GM18499 (cell line): ENCODE data around the gene PCF11.
"Not testable (repeated sequence)": the region's sequence is repeated elsewhere in the genome, so short reads cannot be mapped to it uniquely, and the experiment has no call there.

Source experiments
- ATAC-seq: cut with Tn5 transposase; IDR thresholded peaks from one replicate; pipeline ENCODE4 v1.9.1; 2021; ENCODE audit warnings: moderate number of reproducible peaks; ENCODE audit not compliant: insufficient read depth, unreplicated experiment

Gene PCF11

DNA sequence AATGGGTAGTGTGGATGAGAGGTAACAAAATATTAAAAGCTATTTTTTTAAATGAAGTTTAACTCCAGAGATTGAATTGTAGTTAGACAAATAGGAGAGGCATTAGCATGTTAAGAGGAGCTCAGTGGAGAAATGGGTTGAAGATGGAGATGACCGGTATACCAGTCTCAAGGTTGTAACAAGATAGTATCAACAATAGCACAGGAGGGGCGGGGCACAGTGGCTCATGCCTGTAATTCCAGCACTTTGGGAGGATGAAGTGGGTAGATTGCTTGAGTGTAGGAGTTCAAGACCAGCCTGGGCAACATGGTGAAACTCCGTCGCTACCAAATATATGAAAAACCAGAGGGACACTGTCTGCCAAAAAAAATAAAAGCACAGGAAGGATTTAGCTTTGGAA lies 30.5 kb downstream of the PCF11 start:
- ATAC-seq, result no peak

DNA sequence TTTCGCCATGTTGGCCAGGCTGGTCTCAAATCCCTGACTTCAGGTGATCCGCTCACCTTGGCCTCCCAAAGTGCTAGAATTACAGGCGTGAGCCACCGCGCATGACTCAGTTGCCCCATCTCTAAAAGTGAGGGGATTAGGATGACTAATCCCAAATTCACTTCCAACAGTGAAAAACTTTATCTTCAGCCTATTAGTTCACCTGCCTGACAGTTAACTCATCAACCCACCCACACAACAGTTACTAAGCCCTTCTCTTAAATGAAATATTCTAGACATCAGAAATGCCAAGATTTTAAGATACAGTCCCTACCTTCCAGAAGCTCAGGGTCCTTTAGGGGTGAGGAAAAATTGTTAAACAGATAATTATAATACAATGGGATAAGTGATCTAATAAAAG lies 34.6 kb downstream of the PCF11 start:
- no peak for ATAC-seq

DNA sequence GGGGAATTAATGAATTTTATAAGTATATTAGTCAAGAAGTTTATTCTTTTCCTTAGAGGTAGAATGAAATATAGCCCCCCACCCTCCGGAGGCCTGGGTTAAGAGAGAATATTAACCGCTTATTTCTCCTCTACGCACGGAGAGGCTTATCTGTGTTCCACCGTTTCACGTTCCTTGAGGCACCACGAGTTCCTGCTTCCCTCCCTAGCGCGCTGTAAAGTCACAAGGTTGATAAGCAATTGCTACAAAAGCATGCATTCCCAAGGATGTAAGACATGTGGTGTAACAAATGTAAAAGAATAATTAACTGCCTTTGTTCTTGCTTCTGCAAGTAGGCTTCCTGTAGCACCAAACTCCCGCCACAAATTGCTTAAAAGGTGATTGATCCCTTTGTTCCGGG lies 35.1 kb downstream of the PCF11 start:
- no peak for ATAC-seq

DNA sequence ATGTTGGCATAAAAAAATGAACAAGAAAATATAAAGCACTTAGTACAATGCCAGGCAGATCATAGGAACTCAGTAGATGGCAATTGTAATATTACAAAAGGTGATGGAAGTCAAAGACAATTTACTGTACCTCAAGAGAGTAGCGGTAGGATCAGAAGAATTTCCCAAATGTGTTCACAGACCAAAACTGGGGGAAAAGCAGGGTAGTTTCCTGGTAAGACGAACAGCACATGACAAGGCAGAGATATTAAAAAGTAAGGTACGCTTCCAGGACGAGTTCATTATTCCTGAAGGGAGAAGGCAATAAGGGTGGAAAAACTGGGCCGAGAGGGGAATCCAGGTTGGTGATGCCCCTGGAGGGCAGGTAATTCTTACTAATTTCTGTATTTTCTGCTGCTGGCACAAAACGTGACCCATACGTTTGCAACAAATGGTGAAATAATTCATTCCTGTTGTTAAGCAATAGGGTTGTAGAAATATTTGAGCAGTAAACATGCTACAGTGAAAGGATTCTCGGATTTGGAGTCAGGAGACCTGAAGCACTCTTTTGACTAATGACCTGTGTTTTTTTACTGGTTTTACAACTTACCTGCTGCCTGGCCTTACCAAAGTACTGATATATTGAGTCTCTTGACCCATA lies 35.8 kb downstream of the PCF11 start:
- ATAC-seq, result no peak

DNA sequence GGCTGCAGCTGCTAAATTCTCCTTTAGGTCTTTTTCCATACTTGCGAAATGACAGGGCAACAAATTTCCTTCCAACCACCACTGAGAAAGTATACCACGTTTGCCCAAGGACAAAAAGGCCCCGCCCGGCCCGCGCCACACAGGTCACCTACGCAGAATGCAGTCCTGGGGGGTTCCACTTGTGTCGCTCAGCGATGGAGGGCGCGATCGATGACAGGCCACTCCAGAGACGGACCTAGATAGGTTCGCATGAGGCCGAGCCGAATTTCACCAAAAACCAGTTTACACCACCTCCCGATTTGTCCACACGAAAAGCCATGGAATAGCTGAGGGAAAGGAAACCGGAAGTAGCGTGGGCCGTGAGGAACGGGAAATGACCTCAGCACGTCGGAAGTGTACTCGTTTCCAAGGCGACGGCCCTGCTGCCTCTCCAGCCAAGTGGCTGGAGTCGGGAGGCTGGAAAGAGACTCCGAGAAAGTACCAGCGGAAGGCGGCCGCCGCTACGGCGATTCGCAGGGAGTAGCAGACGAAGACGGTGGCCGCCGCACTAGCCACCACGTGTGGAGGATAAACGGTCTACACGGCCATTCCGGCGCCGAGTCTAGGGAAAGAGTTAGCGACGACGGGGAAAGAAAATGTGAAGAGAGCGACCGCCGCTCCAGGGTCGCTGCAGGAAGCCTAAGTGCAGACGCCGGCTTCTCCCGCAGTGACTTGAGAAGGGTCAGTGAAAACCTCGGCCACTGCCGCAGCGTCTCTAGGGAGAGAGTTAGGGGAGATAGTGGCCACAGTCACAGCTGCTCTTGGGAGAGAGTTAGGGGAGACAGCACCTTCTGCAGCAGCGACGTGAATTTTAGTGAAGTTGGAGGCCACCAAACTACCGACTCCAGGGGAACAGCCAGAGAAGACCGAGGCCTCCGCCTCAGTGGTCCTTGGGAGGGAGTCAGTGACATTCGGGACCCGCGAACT lies 36.7 kb downstream of the PCF11 start, which contains the start of gene ANKRD42:
ANKRD42 (plus strand) TSS at position 398 of the 966 bp plus-strand sequence. CDS start 959 bp downstream, outside the sequence.
- ATAC-seq, result peak; percentile 83

DNA sequence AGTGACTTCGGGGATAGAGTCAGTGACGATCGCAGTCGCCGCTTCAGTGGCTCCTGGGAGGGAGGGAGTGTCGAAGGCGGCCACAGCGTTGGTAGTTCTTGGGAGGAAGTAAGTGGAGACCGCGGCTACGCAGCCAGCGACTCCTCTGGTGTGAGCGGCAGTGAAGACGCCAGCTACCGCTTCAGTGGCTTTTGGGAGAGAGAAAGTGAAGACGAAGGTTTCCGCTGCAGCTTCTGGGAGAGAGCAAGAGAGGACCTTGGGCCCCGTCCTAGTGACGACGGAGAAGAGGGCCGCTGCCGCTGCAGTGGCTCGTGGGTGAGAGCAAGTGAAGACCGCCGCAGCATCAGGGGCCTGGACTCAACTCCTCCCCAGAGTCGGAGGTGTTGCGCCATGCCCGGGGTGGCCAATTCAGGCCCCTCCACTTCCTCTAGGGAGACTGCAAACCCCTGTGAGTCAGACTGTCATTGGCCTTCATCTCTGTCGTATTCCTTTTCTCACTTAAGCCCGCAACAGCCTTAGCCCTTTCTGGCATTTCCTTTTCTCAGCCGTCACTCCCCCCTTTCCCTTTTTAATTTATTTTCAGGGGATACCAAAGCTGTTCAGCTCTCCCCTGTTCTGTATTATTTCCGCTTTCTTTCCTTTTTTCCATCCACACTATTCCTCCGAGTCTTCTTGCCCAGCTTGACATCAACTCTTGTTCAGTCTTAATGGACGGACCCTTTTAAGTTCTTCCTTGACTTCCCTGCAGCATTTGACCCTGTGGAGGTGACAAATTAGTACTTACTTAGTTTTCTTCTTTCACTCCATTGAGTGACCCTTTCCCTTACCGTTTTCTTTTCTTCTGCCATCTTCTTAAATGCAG lies 37.6 kb downstream of the PCF11 start:
- ATAC-seq, result peak; percentile 33

DNA sequence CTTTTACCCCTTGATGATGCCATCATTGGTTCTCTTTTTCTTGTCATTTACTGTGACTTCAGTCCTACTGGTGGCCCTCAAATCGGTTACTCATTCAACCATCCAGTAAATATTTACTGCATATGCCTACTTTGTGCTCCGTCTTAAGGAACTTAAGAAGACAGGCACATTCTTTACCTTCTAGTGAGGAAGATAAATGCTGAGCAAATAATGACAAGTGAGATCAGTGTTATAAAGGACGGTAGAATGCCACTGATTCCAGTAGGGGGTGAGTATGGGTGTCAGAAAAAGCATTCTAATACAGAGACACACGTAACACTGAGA lies 38.2 kb downstream of the PCF11 start:
- ATAC-seq, result no peak

DNA sequence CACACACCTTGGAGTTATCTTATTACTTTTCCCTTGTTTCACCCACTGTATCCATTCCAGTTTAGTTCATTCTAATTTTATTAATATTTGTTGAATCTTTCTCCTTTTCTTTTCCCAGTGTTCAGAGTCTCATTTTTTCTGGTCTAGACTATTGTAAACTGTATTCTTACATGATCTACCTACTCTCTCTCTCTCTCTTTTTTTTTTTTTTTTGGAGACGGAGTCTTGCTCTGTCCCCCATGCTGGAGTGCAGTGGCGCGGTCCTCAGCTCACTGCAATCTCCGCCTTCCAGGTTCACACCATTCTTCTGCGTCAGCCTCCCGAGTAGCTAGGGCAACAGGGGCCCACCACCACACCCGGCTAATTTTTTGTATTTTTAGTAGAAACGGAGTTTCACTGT lies 38.7 kb downstream of the PCF11 start:
- no peak for ATAC-seq

DNA sequence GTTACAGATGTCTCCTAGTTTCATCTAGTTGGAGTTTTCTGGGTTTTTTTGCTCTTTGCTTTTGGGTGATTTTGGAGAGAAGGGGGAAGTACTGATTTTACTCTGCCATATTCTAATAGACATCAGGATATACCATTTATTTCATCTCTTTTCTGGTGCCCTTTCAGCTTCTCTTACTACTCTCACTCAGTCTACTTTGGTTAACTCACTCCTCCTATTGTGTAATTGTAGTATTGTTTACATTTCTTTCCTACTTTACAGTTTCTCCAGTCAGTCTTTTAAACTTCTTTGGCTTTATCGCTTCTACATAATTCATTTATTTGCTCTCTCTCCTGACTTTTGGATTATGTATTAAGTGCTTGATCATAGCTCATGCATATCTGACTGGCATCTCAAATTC lies 43.1 kb downstream of the PCF11 start:
- ATAC-seq, result no peak

DNA sequence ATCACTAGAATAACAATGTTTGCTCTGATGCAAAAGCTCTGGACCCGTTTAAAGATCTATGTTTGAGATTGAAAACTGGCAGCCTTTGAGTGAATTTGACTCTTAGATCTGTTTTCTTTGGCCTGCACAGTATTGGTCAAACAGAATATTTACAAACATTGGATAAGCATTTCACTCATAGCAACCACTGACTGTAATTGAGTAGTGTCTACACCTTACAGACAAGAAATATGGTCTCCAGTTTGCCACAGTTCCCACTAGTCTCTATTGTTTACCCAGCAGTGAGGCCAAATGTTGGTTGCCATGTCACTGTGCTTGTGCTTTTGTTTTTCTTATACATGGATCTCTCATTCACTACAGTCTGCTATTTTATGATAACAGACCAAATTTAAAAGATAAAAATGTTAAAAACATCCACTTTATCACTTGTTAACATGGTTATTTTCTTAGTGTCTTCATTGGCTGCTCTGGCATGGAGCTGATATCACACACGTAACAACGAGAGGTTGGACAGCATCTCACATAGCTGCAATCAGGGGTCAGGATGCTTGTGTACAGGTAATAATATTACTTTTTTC lies 48.8 kb downstream of the PCF11 start:
- no peak for ATAC-seq

DNA sequence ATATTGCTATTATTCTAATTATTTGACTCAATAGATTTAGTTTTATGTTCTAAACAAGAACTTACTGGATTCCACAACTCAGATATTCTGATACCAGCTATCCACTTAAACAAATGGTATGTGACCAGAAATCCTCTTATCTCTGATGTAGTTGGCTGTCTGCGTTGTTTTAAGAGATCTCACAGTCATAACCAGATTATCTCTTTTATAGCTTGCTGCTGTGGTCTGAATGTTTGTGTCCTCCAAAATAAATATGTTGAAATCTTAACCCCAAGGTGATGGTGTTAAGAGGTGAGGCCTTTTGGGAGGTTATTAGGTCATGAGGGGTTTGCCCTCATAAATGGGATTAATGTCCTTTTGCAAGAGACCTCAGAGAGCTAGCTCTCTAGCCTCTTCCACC lies 49.3 kb downstream of the PCF11 start:
- no peak for ATAC-seq

DNA sequence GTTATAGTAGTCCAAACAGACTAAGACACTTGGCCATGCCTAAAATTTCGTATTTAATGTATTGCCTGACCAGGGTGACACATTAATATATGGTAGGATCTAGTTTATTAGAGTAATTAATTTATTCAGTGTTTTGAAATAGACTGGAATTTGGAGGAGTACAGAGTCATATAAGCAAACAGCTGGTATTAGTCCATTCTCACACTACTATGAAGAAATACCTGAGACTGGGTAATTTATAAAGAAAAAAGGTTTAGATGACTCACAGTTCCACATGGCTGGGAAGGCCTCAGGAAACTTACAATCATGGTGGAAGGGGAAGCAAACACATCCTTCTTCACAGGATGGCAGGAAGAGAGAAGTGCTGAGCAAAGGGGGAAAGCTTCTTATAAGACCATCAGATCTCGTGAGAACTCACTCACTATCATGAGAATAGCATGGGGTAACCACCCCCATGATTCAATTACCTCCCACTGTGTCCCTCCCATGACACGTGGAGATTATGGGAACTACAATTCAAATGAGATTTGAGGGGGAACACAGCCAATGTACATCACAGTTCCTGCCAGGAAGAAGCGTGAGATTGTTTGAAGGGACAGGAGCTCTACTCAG lies 49.9 kb downstream of the PCF11 start:
- not testable (repeated sequence) for ATAC-seq

DNA sequence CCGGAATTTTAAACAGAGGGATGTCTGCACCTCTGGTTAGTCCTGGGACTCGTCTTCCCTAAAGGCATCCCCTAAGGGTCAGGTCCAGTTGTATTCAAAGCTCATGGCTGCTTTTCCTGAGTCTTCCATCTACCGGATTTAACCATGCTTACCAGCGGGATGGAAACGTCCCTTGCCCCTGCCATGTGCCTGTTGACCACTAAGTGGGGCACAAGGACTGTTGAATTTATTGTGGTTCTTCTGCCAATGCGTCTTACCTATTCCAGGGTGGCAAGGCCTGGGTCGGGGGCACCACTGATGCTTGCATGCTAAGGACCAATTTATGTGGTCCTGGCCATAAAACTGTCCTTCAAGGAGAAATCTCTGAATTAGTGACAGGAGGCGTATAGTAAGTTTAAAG lies 62.2 kb downstream of the PCF11 start:
- no peak for ATAC-seq

DNA sequence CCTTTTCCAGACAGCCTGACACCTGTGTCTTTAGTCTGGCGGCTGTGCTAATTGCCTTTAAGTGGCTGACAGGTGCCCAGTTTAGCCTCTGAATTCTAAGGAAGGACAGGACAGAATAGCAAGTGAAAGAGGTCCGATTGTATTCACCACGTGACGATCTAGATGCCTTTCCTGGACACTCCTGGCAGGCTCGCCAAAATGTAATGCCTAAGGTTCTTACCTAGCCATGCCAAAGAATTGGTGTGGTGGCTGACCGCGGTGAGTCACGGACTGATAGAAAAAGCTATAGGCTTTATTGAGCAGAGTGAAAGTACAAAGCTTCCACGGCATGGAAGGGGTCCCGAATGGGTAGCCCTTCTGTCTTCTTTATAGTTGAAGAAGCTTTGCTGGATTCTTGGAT lies 63.3 kb downstream of the PCF11 start:
- ATAC-seq, result no peak

DNA sequence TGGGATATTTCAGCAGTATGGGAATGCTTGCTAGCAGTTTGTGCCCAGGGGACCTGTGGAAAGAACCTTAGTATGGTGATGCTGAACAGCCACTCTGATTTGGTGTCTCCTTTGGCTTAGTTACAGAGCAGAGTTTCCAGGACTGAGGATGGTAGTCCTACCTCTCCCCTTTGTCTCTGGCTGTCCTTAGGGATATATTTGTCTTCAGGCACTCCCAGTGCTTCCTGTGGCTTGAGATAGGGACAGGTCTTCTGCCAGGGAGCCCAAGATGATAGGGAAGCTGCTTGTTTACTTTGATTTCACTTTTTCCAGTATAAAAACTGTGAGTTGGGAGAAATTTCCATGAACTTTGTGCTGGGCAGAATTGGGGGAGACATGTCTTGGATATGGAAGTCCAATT lies 64.8 kb downstream of the PCF11 start:
- no peak for ATAC-seq

DNA sequence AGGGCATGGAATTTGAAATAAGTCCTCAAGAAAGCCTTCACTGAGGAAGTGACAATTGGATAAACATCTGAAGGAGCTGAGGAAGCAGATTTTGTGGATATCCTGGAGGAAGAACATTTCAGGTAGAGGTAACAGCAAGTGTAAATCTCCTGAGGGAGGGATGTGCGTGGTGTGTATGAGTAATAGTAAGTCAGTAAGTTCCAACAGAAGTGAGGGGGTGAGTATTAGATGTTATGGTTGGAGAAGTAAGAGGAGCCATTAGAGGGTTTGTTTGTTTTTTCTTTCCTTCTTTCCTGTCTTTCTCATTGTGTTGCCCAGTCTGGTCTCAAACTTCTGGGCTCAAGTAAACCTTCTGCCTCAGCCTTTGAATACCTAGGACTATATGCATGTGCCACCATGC lies 65.6 kb downstream of the PCF11 start:
- ATAC-seq, result no peak

DNA sequence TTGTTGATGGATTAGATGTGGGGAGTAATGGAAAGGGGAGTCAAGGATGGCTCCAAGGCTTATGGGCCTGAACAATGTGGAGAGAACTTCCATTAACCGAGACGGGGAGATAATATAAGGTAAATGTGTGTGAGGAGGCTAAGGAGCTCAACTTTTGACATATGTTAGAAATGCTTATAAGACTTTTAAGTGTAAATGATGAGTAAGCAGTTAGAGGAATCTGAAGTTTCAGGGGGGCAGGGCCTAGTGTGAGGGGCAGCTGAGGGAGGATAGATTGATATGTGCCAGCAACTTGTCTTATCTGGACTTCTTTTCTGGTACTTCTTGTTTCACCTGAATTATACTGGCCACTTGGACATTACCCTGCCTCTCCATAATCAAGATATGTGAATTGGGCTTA lies 66.5 kb downstream of the PCF11 start:
- no peak for ATAC-seq

DNA sequence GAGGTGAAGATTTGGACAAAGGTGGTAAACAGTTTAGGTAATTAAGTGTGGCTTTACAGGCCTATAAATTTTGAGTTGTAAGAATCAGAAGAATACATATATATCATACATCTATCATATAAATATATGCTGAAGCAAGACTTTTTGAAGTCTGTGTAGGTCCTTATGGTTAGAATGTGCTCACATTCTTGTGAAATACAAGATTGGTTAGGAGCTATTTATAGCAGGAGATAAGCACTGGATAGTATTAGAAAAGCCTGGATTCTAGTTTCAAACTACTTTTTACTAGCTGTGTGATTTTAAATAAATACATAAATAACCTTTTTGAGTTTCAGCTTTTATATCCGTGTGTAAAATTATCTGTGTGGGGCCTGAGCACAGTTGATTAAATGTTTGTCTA lies 78.9 kb downstream of the PCF11 start:
- ATAC-seq, result no peak
